ENCODE results near the gene MAML2. TPM values are rescaled to one million over a fixed set of nuclear protein-coding genes. Genes with fewer than 3 reads are reported as not detected.
A peak's percentile ranks its signal among the peaks of the same experiment; 100 is the strongest.

MAML2 gene
- total RNA-seq, 1 donor from 2014 or later = 18.7 TPM

GRCh38 chr11:96092511-96092910 is 250.5 kb downstream of the MAML2 start:
- TF ChIP-seq CTCF (conservative IDR thresholded peaks at IDR 0.05) = no peak
- Mint-ChIP-seq H3K27ac (ENCODE audit: unreplicated experiment) (peak overlapping the region; percentile 79), H3K36me3 (ENCODE audit: low read depth) (peaks cover 10% of the 10 kb centered on the region), H3K9me3 (no peaks in the 10 kb centered on the region), H3K4me3 (no peak overlapping the region), H3K4me1 (peaks cover 37% of the 10 kb centered on the region), H3K27me3 (ENCODE audit: low read depth) (no peaks in the 10 kb centered on the region)
- DNase-seq (ENCODE audit: low read depth, low spot score) = no peak

DNA sequence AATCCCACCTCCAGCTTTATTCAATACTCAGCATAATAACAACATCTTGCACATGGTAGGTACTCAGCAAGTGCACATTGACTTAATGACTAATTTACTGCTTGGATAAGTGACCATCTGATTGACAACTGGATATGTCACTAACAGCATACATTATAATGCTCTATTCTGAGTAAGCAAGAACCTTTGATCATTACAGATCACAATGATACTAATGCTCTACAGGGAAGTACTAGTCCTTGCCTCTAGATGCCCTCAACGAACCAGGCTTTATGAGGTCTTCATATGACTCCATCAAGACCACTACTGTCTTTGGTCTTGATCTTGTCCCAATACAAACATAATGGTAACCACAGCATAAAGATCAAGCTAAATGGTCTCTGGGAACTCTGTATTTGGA is 251.5 kb downstream of the MAML2 start:
- no peak overlapping the region for H3K27ac Mint-ChIP-seq (ENCODE audit: unreplicated experiment)
- no peak for DNase-seq (ENCODE audit: low read depth, low spot score)
- no peak overlapping the region for H3K4me3 Mint-ChIP-seq
- H3K27me3 Mint-ChIP-seq (ENCODE audit: low read depth) = no peaks in the 10 kb centered on the region
- peaks cover 34% of the 10 kb centered on the region for H3K4me1 Mint-ChIP-seq
- H3K9me3 Mint-ChIP-seq = no peaks in the 10 kb centered on the region
- peaks cover 10% of the 10 kb centered on the region for H3K36me3 Mint-ChIP-seq (ENCODE audit: low read depth)
- TF ChIP-seq CTCF (conservative IDR thresholded peaks at IDR 0.05) = no peak

- Mint-ChIP-seq H3K4me3 (no peak overlapping the region), H3K27me3 (ENCODE audit: low read depth) (no peaks in the 10 kb centered on the region), H3K27ac (ENCODE audit: unreplicated experiment) (no peak overlapping the region), H3K9me3 (no peaks in the 10 kb centered on the region), H3K36me3 (ENCODE audit: low read depth) (peaks cover 10% of the 10 kb centered on the region), H3K4me1 (peaks cover 37% of the 10 kb centered on the region)
- no peak for TF ChIP-seq CTCF (conservative IDR thresholded peaks at IDR 0.05)
- no peak for DNase-seq (ENCODE audit: low read depth, low spot score)
Measured at GRCh38 chr11:96090711-96091110, 252.3 kb downstream of the MAML2 start.

DNA sequence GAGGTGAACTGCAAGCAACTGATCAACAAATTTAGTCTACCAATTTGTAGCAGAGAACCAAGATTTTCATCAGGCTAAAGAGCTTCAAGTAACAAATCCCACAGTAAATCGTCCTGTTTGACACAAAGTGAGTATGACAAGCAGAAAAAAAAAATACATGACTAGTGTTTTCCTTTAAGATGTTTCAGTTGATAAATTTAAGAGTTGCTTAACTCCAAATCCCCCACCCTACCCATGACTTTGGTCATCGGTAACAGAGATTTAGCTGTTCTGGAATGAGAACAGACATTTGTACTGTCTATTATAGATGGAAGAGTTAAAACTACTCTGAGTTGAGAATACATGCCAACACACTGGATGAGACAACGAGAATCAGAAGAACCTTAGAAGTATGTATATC is 254.1 kb downstream of the MAML2 start:
- no peaks in the 10 kb centered on the region for H3K9me3 Mint-ChIP-seq
- H3K36me3 Mint-ChIP-seq (ENCODE audit: low read depth) = peaks cover 10% of the 10 kb centered on the region
- no peaks in the 10 kb centered on the region for H3K27me3 Mint-ChIP-seq (ENCODE audit: low read depth)
- no peak overlapping the region for H3K4me3 Mint-ChIP-seq
- no peak for TF ChIP-seq CTCF (conservative IDR thresholded peaks at IDR 0.05)
- H3K4me1 Mint-ChIP-seq = peaks cover 45% of the 10 kb centered on the region
- no peak overlapping the region for H3K27ac Mint-ChIP-seq (ENCODE audit: unreplicated experiment)
- DNase-seq (ENCODE audit: low read depth, low spot score) = no peak

GRCh38 chr11:96086111-96086510 is 256.9 kb downstream of the MAML2 start:
- Mint-ChIP-seq H3K4me1 (peaks cover 33% of the 10 kb centered on the region), H3K27ac (ENCODE audit: unreplicated experiment) (no peak overlapping the region), H3K9me3 (no peaks in the 10 kb centered on the region), H3K36me3 (ENCODE audit: low read depth) (no peaks in the 10 kb centered on the region), H3K27me3 (ENCODE audit: low read depth) (no peaks in the 10 kb centered on the region), H3K4me3 (no peak overlapping the region)
- TF ChIP-seq CTCF (conservative IDR thresholded peaks at IDR 0.05) = no peak
- DNase-seq (ENCODE audit: low read depth, low spot score) = no peak
